HepG2 (cell line): ENCODE data around the gene HAPLN3. TPM values are rescaled to one million over a fixed set of nuclear protein-coding genes. Genes with fewer than 3 reads are reported as not detected.

Experiments used
- ATAC-seq: fragments of 200-7000 bp; cut with Tn5 transposase; 3 replicates; pipeline ENCODE4 v1.9.1; 2020; ENCODE audit warnings: mild to moderate bottlenecking, moderate library complexity
- BruUV-seq: library from RNA; stranded (reverse); fragments of 400-500 nt; replicated peaks from 2 replicates; lab custom pipeline; 2021; lab: Mats Ljungman, UMichigan
- CTCF ChIA-PET: fragments of 300-600 bp; formaldehyde crosslinking; extraction: SDS; loops from one replicate; lab custom pipeline; 2021; ENCODE audit warnings: low total read pairs, inconsistent platforms, low intra/inter-chr PET ratio; lab: Yijun Ruan, JAX
- POLR2A ChIA-PET: fragments of 350-600 bp; sonication (Branson Sonifier 250); formaldehyde crosslinking; loops from one replicate; lab custom pipeline; 2020; ENCODE audit warnings: antibody characterized with exemption, inconsistent platforms; lab: Yijun Ruan, JAX
- DNase-seq: peaks from one replicate; pipeline ENCODE4 v3.0.0-alpha.2; 2015; ENCODE audit warnings: low spot score
- FAIRE-seq: peaks from 3 replicates; lab custom pipeline; 2011; peaks lifted over from hg19 to GRCh38; lab: Jason Lieb, UNC
- H2AFZ ChIP-seq: one replicate; pipeline ENCODE4 v1.6.1; 2011; ENCODE audit warnings: low read length, inconsistent platforms
- H3K27ac ChIP-seq: fragments of 300-600 bp; 3 replicates; pipeline ENCODE4 v1.8.0; 2011; ENCODE audit warnings: mixed run types, mild to moderate bottlenecking, mixed read lengths, low read length, inconsistent platforms; ENCODE audit not compliant: insufficient read depth; ENCODE audit errors: extremely low read length
- H3K27me3 ChIP-seq, 2 experiments: fragments of 200-600 bp in 1 of 2; 2 replicates in 1 of 2; 3 replicates in 1 of 2; pipeline versions ENCODE4 v1.6.0 to v1.8.0; 2011; ENCODE audit warnings: low read length in 2 of 2, mild to moderate bottlenecking in 2 of 2, moderate library complexity in 2 of 2, inconsistent platforms in 1 of 2; ENCODE audit not compliant: insufficient read depth in 2 of 2, control insufficient read depth in 1 of 2
- H3K36me3 ChIP-seq, 2 experiments: fragments of 200-600 bp in 1 of 2; replicated peaks in 1 of 2; 2 replicates in 1 of 2; 3 replicates in 1 of 2; pipeline versions ENCODE4 v1.5.1 to v1.8.0; 2011; ENCODE audit warnings: low read length in 2 of 2, inconsistent platforms in 1 of 2; ENCODE audit not compliant: insufficient read depth in 2 of 2, control insufficient read depth in 1 of 2
- H3K4me1 ChIP-seq: 2 replicates; pipeline ENCODE4 v1.5.1; 2012; ENCODE audit warnings: low read length, inconsistent platforms; ENCODE audit not compliant: insufficient read depth
- H3K4me2 ChIP-seq: 2 replicates; pipeline ENCODE4 v1.6.0; 2011; ENCODE audit warnings: low read depth, low read length, inconsistent platforms
- H3K4me3 ChIP-seq, 3 experiments: fragments of 200-600 bp in 1 of 3; sonication (generic), shearing (Covaris generic) in 1 of 3; replicated peaks in 1 of 3; 2 replicates each; pipeline ENCODE4 v1.5.1; 2011 to 2016; ENCODE audit warnings: low read length in 3 of 3, inconsistent platforms in 2 of 3, low read depth in 2 of 3, mild to moderate bottlenecking in 2 of 3, control low read depth in 1 of 3, mixed read lengths in 1 of 3; ENCODE audit not compliant: insufficient read depth in 1 of 3
- H3K79me2 ChIP-seq: one replicate; pipeline ENCODE4 v1.6.1; 2011; ENCODE audit warnings: low read length, inconsistent platforms; ENCODE audit not compliant: insufficient read depth
- H3K9ac ChIP-seq: 2 replicates; pipeline ENCODE4 v1.6.0; 2011; ENCODE audit warnings: mild to moderate bottlenecking, low read depth, low read length, inconsistent platforms; ENCODE audit not compliant: insufficient read depth
- H3K9me3 ChIP-seq: 2 replicates; pipeline ENCODE4 v1.5.1; 2012; ENCODE audit warnings: mild to moderate bottlenecking, low read length
- H4K20me1 ChIP-seq: 2 replicates; pipeline ENCODE4 v1.6.0; 2011; ENCODE audit warnings: inconsistent platforms, mild to moderate bottlenecking, low read length, moderate library complexity; ENCODE audit not compliant: insufficient read depth
- AGO2 ChIP-seq: fragments of 200-400 bp; formaldehyde crosslinking; optimal IDR thresholded peaks from 2 replicates; pipeline ENCODE3; 2017; ENCODE audit warnings: mild to moderate bottlenecking, low read depth, low read length, moderate library complexity
- ATF7 ChIP-seq, 2 experiments: fragments of 450-650 bp in 1 of 2; sonication (generic) in 1 of 2; formaldehyde crosslinking in 1 of 2; IDR thresholded peaks; 2 replicates each; pipeline versions ENCODE4 v1.4.0 to v1.6.1; 2016 to 2020; ENCODE audit warnings: antibody characterized with exemption in 1 of 2, mild to moderate bottlenecking in 1 of 2, missing genetic modification reagents in 1 of 2
- GMEB1 ChIP-seq: sonication (generic); formaldehyde crosslinking; IDR thresholded peaks from 2 replicates; pipeline ENCODE4 v1.5.1; 2020; ENCODE audit warnings: missing genetic modification reagents, mild to moderate bottlenecking, borderline replicate concordance
- HNF4A ChIP-seq: sonication (generic); formaldehyde crosslinking; IDR thresholded peaks from 2 replicates; pipeline ENCODE4 v1.4.0; 2020; ENCODE audit warnings: missing genetic modification reagents
- MED8 ChIP-seq: sonication (generic); formaldehyde crosslinking; IDR thresholded peaks from 2 replicates; pipeline ENCODE4 v1.8.1; 2023; ENCODE audit warnings: mild to moderate bottlenecking, missing genetic modification reagents; ENCODE audit not compliant: insufficient replicate concordance
- MEIS2 ChIP-seq: sonication (generic); formaldehyde crosslinking; IDR thresholded peaks from 2 replicates; pipeline ENCODE4 v1.9.0; 2021; ENCODE audit warnings: mild to moderate bottlenecking, missing genetic modification reagents
- MTA1 ChIP-seq: sonication (generic); formaldehyde crosslinking; IDR thresholded peaks from 2 replicates; pipeline ENCODE4 v1.4.0; 2020; ENCODE audit warnings: missing genetic modification reagents, mild to moderate bottlenecking, borderline replicate concordance
- MYPOP ChIP-seq: sonication (generic); formaldehyde crosslinking; IDR thresholded peaks from 2 replicates; pipeline ENCODE4 v1.8.1; 2023; ENCODE audit warnings: mild to moderate bottlenecking, moderate library complexity, missing genetic modification reagents
- STAT6 ChIP-seq: sonication (generic); formaldehyde crosslinking; IDR thresholded peaks from 2 replicates; pipeline ENCODE4 v1.4.0; 2020; ENCODE audit warnings: missing genetic modification reagents, mild to moderate bottlenecking, borderline replicate concordance
- ZKSCAN8 ChIP-seq: IDR thresholded peaks from 2 replicates; pipeline ENCODE4 v1.6.1; 2016; ENCODE audit warnings: borderline replicate concordance, missing genetic modification reagents, missing compliant biosample characterization
- ZNF280B ChIP-seq: sonication (generic); formaldehyde crosslinking; IDR thresholded peaks from 2 replicates; pipeline ENCODE4 v1.5.0; 2020; ENCODE audit warnings: missing genetic modification reagents, mild to moderate bottlenecking, borderline replicate concordance
- ZNF549 ChIP-seq: sonication (generic); formaldehyde crosslinking; IDR thresholded peaks from 2 replicates; pipeline ENCODE4 v1.5.0; 2020; ENCODE audit warnings: missing genetic modification reagents
- ZNF574 ChIP-seq: sonication (generic); formaldehyde crosslinking; IDR thresholded peaks from 2 replicates; pipeline ENCODE4 v1.4.0; 2020; ENCODE audit warnings: missing genetic modification reagents
- ZNF577 ChIP-seq: sonication (generic); formaldehyde crosslinking; IDR thresholded peaks from 2 replicates; pipeline ENCODE4 v1.4.0; 2020; ENCODE audit warnings: mild to moderate bottlenecking, low read depth, missing genetic modification reagents, borderline replicate concordance
- WGBS: methylation state at CpG from one replicate; pipeline ENCODE4 v1.1.6; 2017; ENCODE audit warnings: low lambda C conversion rate; 5-methylcytosine and 5-hydroxymethylcytosine counted together
- in situ Hi-C: cut with HindIII; loops from 2 replicates; pipeline ENCODE4 v1.10.0; 2017; ENCODE audit warnings: low pct_unique_long_range_greater_than_20kb; ENCODE audit not compliant: extremely low pct_ligation_motif_present
- intact Hi-C: fragments of 100-400 bp; cut with micrococcal nuclease; formaldehyde crosslinking; loops from one replicate; pipeline ENCODE4 v1.10.0; 2022; ENCODE audit not compliant: unreplicated experiment
- polyA plus RNA-seq, 8 experiments: library from polyadenylated mRNA; depleted of rRNA in 3 of 8; stranded (reverse) in 7 of 8; unstranded in 1 of 8; fragments of >200 nt; fragmentation: Illumina TruSeq in 4 of 8; extraction: Trizol in 4 of 8; gene quantifications; 2 replicates each; pipeline versions ENCODE4 v1.2.1 to v1.2.3, GENCODE V29; 2011 to 2016; ENCODE audit warnings: low read depth in 4 of 8, missing spikeins in 1 of 8, mixed read lengths in 1 of 8; ENCODE audit not compliant: insufficient read depth in 1 of 8
- total RNA-seq, 5 experiments: library from RNA; depleted of rRNA; stranded (reverse); fragments of >200 nt; fragmentation: Illumina TruSeq; extraction: Trizol; gene quantifications; 2 replicates each; pipeline ENCODE4 v1.2.3, GENCODE V29; 2016; ENCODE audit warnings: low read depth in 1 of 5

Gene HAPLN3
- total and polyA plus RNA-seq, 2 of the 13 experiments (the other 11 are each of a cell fraction or from before 2014, with no cell fraction given) = 0.09 TPM; not detected in 1

- no peaks in the 10 kb centered on the region for H3K36me3 ChIP-seq
- H3K79me2 ChIP-seq = no peaks in the 10 kb centered on the region
- CTCF ChIA-PET = no interaction called here
- no peaks in the 10 kb centered on the region for H3K9me3 ChIP-seq
- in situ Hi-C loops (no loop called here), intact Hi-C loops (no loop called here)
- no peaks in the 10 kb centered on the region for H4K20me1 ChIP-seq
- no peak overlapping the region for H3K4me3 ChIP-seq
- peaks cover 1 to 9% of the 10 kb centered on the region in 2 experiments; a peak in 2 of 5 replicates for H3K27me3 ChIP-seq
- DNase-seq (no peak), ATAC-seq (no peak), FAIRE-seq (no peak)
- H3K27ac ChIP-seq = no peak overlapping the region
- no peak overlapping the region for H2AFZ ChIP-seq
- 31% methylated on average over 5 of the region's 5 CpGs for WGBS
- H3K9ac ChIP-seq = no peak overlapping the region
- POLR2A ChIA-PET = no interaction called here
- peaks cover 6% of the 10 kb centered on the region for H3K4me1 ChIP-seq
- no TSS peak for BruUV-seq
- H3K4me2 ChIP-seq = no peak overlapping the region
- TF ChIP-seq ATF7 (IDR thresholded peaks at IDR 0.05) (no peak), ATF7 (CRISPR knock-in tag; IDR thresholded peaks at IDR 0.05) (no peak), MED8 (CRISPR knock-in tag) (no peak), STAT6 (no peak), MEIS2 (CRISPR knock-in tag) (no peak), AGO2 (no peak), ZNF280B (no peak), ZNF574 (CRISPR knock-in tag) (no peak), ZNF577 (CRISPR knock-in tag) (no peak), ZNF549 (CRISPR knock-in tag) (no peak), ZKSCAN8 (CRISPR knock-in tag) (no peak), GMEB1 (CRISPR knock-in tag) (no peak), HNF4A (CRISPR knock-in tag) (no peak), MTA1 (CRISPR knock-in tag) (no peak), MYPOP (CRISPR knock-in tag) (no peak)
Observed at GRCh38 chr15:88917760-88918159, 22.4 kb upstream of the HAPLN3 start.
